ENCODE data around the gene IQCB1. TPM values are rescaled to one million over a fixed set of nuclear protein-coding genes. Genes with fewer than 3 reads are reported as not detected.

The IQCB1 gene
- total and polyA plus RNA-seq, 2 of the 8 experiments (the other 6 are each of a cell fraction or from before 2014, with no cell fraction given) = 21.7 to 31.2 TPM

DNA sequence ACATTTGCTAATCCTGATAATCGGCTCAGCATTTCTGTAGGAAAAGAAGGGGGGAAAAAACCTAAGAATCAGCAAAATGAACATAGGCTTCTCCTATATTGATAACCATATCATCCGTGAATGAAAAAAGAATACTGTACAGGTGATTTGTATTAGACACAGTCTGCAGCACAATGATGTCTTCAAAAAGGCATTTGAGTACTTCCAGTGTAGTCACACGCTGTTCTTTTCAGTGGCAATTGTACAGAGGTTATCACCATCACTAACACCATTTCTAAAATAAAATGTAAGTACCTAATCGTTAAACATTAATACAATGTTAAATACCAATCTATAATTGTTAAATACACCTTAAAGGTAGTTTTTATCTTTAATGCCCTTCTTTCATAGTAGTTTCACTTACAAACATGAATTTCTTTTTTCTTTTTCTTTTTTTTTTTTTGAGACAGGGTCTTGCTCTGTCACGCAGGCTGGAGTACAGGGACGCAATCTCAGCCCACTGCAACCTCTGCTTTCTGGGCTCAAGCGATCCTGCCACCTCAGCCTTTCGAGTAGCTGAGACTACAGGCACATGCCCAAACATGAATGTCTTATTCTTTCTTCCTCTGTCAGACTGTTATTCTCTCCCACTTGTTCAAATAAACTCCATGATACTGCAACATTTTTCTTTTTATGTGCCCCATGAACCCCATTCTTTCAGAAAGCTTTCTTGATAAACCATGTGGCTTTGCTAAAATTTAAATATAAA lies 103.7 kb downstream of the IQCB1 start:
- Histone ChIP-seq H4K5ac (ENCODE audit: insufficient read length, low read depth, low read length) (no peak overlapping the region), H3K18ac (ENCODE audit: extremely low read depth, low read length) (no peak overlapping the region; the same call in 1 of the 2 replicates), H3K4me2 (ENCODE audit: insufficient read depth in 1 of 2, low read depth in 2 of 2, low read length in 2 of 2) (no peak overlapping the region), H3K27me3 (replicated peaks in 1 of 4; ENCODE audit: control insufficient read depth in 3 of 4, extremely low read depth in 1 of 4, insufficient read depth in 3 of 4, low read length in 3 of 4) (no peaks in the 10 kb centered on the region), H2AFZ (ENCODE audit: low read length) (no peak overlapping the region), H3K4ac (replicated peaks; ENCODE audit: insufficient read length, low read depth, low read length) (no peak overlapping the region), H3K4me1 (replicated peaks in 1 of 4; ENCODE audit: control insufficient read depth in 3 of 4, insufficient read depth in 4 of 4, low read length in 3 of 4) (no peaks in the 10 kb centered on the region), H3K79me2 (ENCODE audit: control insufficient read depth in 1 of 2, insufficient read depth in 2 of 2, low read length in 2 of 2) (peaks cover 0 to 39% of the 10 kb centered on the region in 2 experiments; a peak in 2 of 4 replicates), H3K79me1 (ENCODE audit: low read depth, low read length) (no peaks in the 10 kb centered on the region), H3K4me3 (ENCODE audit: extremely low read depth in 1 of 4, insufficient read depth in 2 of 4, low read depth in 3 of 4, low read length in 4 of 4) (no peak overlapping the region), H2BK20ac (ENCODE audit: low read length) (no peak overlapping the region), H3K56ac (replicated peaks; ENCODE audit: insufficient read length, low read depth, low read length) (no peak overlapping the region), H3K9me3 (ENCODE audit: insufficient read depth in 2 of 2, low read depth in 1 of 2, low read length in 1 of 2) (no peaks in the 10 kb centered on the region), H2BK5ac (ENCODE audit: low read depth, low read length) (no peak overlapping the region), H3K27ac (ENCODE audit: low read depth, low read length) (no peak overlapping the region), H4K20me1 (replicated peaks in 1 of 2; ENCODE audit: control insufficient read depth in 1 of 2, insufficient read depth in 2 of 2, low read length in 2 of 2) (peaks cover 0 to 1% of the 10 kb centered on the region in 2 experiments), H4K8ac (ENCODE audit: extremely low read depth, insufficient read depth, low read length) (no peak overlapping the region), H4K91ac (replicated peaks; ENCODE audit: insufficient read length, low read length) (no peak overlapping the region), H3K36me3 (ENCODE audit: control insufficient read depth in 2 of 4, insufficient read depth in 4 of 4, low read length in 3 of 4) (peaks cover 0 to 24% (median 6%) of the 10 kb centered on the region in 4 experiments; a peak in 5 of 8 replicates), H3K23ac (ENCODE audit: insufficient read length) (no peak overlapping the region), H3K23me2 (ENCODE audit: low read depth, low read length) (no peaks in the 10 kb centered on the region), H2BK120ac (replicated peaks; ENCODE audit: low read depth, low read length) (no peak overlapping the region), H2BK12ac (ENCODE audit: low read depth, low read length) (no peak overlapping the region), H2BK15ac (ENCODE audit: low read length) (no peak overlapping the region), H2AK5ac (ENCODE audit: low read depth, low read length) (no peak overlapping the region), H3K14ac (ENCODE audit: insufficient read length) (no peak overlapping the region), H3K9ac (replicated peaks in 1 of 4; ENCODE audit: extremely low read depth in 1 of 4, low read depth in 3 of 4, low read length in 3 of 4) (peak overlapping the region in 2 of 4 experiments; percentile 19 to 71; a peak in 2 of 7 replicates)
- FAIRE-seq = no peak
- WGBS, 2 experiments (ENCODE audit: extremely low coverage in 1 of 2, insufficient coverage in 1 of 2, insufficient read length in 1 of 2, insufficient replicate concordance in 2 of 2, low coverage in 1 of 2, low lambda C conversion rate in 2 of 2, missing lambda C conversion rate in 1 of 2) = 92% methylated on average over 8 of the region's 8 CpGs; no CpG with 5 or more reads in 1 of the 2 experiments
- TF ChIP-seq GABPA (IDR thresholded peaks at IDR 0.05; ENCODE audit: borderline replicate concordance, insufficient read depth, low read length) (no peak), CBX5 (IDR thresholded peaks at IDR 0.05; ENCODE audit: low read depth, low read length) (no peak), TEAD4 (IDR thresholded peaks at IDR 0.05; ENCODE audit: low read depth, low read length) (no peak), KDM5A (IDR thresholded peaks at IDR 0.05; ENCODE audit: low read length) (no peak), ZNF274 (IDR thresholded peaks at IDR 0.05; ENCODE audit: borderline replicate concordance, extremely low read depth, low read length) (no peak), MAFK (IDR thresholded peaks at IDR 0.05; ENCODE audit: low read depth, low read length) (no peak)
- DNase-seq (ENCODE audit: low read depth in 1 of 2, low spot score in 2 of 2) = no peak
- CTCF ChIA-PET (ENCODE audit: partially characterized antibody) = interaction anchor here (0.6 to 1.4 kb wide), 2 partner anchors 15 to 246 kb away, joined by 3 to 5 read pairs; no protein-coding TSS in a partner anchor
- POLR2A ChIA-PET (ENCODE audit: partially characterized antibody) = no interaction called here
